Uterus (tissue), 2 donors: ENCODE measurements around the gene EIF3B.

Experiments used
- POLR2A ChIP-seq, 2 donors: fragments of 450-650 bp; IDR thresholded peaks; one replicate each; pipeline ENCODE4 v1.6.1; 2016; ENCODE audit warnings: antibody characterized with exemption in 2 of 2, mild to moderate bottlenecking in 1 of 2, moderate library complexity in 1 of 2
- TF ChIP-seq, protein P1 (sequence below), 4 experiments: fragments of 200-600 bp in 2 of 4; fragments of 450-650 bp in 2 of 4; sonication (generic) in 2 of 4; IDR thresholded peaks; one replicate each; pipeline ENCODE4 v1.5.1; 2016 to 2019; ENCODE audit warnings: antibody characterized with exemption in 4 of 4, mild to moderate bottlenecking in 2 of 4, moderate library complexity in 1 of 4

DNA sequence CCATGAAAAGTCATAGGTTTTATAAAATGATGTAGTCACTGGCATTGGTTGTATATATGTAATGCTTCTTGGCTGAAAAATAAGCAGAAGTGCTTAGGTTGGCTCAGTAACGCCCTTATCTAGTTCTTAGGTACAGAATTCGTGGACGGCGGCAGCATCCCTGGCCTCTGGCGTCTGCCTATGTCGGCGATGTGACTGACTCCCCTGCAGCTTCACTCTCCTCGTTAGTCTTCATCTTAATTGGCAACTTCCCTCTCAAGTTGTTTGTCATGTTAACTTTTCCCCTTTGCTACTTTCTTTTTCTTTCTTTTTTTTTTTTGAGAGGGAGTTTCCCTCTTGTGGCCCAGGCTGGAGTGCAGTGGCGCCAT is 67.3 kb downstream of the EIF3B start:
- TF ChIP-seq, protein P1, sequence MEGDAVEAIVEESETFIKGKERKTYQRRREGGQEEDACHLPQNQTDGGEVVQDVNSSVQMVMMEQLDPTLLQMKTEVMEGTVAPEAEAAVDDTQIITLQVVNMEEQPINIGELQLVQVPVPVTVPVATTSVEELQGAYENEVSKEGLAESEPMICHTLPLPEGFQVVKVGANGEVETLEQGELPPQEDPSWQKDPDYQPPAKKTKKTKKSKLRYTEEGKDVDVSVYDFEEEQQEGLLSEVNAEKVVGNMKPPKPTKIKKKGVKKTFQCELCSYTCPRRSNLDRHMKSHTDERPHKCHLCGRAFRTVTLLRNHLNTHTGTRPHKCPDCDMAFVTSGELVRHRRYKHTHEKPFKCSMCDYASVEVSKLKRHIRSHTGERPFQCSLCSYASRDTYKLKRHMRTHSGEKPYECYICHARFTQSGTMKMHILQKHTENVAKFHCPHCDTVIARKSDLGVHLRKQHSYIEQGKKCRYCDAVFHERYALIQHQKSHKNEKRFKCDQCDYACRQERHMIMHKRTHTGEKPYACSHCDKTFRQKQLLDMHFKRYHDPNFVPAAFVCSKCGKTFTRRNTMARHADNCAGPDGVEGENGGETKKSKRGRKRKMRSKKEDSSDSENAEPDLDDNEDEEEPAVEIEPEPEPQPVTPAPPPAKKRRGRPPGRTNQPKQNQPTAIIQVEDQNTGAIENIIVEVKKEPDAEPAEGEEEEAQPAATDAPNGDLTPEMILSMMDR (IDR thresholded peaks at IDR 0.05), result no peak
- no peak for TF ChIP-seq POLR2A (IDR thresholded peaks at IDR 0.05)
